Measurements from ENCODE around the gene ST7.

ST7 gene, protein sequence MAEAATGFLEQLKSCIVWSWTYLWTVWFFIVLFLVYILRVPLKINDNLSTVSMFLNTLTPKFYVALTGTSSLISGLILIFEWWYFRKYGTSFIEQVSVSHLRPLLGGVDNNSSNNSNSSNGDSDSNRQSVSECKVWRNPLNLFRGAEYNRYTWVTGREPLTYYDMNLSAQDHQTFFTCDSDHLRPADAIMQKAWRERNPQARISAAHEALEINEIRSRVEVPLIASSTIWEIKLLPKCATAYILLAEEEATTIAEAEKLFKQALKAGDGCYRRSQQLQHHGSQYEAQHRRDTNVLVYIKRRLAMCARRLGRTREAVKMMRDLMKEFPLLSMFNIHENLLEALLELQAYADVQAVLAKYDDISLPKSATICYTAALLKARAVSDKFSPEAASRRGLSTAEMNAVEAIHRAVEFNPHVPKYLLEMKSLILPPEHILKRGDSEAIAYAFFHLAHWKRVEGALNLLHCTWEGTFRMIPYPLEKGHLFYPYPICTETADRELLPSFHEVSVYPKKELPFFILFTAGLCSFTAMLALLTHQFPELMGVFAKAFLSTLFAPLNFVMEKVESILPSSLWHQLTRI

GRCh38 chr7:116953372-116953905 is at the start of gene ST7:
TSS of gene ST7 (plus strand) at chr7:116953501. CDS start at chr7:116953541, 40 bp downstream.
- intact Hi-C loops (cut with DNase I; ENCODE audit: low total_unique reads), result no loop called here
- H3K4me1 ChIP-seq, result peaks cover 0 to 59% (median 20%) of the 10 kb centered on the region in 4 donors
- DNase-seq, result peak; percentile 28 to 79
- no peaks in the 10 kb centered on the region for H3K9me3 ChIP-seq
- H3K27ac ChIP-seq, result peak within 1 kb of the TSS; percentile 100
- peak within 1 kb of the TSS; percentile 88 to 97 for H3K4me3 ChIP-seq
- peak in 1 of 2 experiments; percentile 4 for TF ChIP-seq CTCF (IDR thresholded peaks at IDR 0.05)
- H3K27me3 ChIP-seq, result no peaks in the 10 kb centered on the region
- H3K36me3 ChIP-seq, result no peaks in the 10 kb centered on the region

DNA sequence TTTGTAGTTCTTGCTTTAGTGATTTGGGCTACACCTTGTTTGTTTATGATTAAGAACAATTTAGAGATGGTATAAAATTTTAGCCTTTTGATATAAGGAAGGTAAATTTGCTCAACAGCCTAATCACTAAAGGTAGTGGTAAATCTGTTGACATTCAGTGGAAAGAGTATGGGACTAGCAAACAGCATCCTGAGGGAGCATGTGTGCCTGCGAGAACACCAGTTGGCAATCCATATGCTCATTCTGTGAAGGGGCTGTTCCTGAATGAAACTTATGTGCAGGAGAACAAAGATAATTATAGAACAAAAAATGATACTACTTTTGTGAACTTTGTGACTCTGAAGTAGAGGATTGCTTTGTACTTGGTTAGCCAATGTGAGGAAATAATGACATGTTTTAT is 46.9 kb upstream of the ST7 start:
- H3K27me3 ChIP-seq, result no peaks in the 10 kb centered on the region
- H3K4me1 ChIP-seq, result no peaks in the 10 kb centered on the region
- intact Hi-C loops (cut with DNase I; ENCODE audit: low total_unique reads), result no loop called here
- H3K27ac ChIP-seq, result no peak overlapping the region
- no peak overlapping the region for H3K4me3 ChIP-seq
- peaks cover 28 to 53% (median 43%) of the 10 kb centered on the region in 3 donors for H3K36me3 ChIP-seq
- H3K9me3 ChIP-seq, result no peaks in the 10 kb centered on the region
- no peak for TF ChIP-seq CTCF (IDR thresholded peaks at IDR 0.05)
- no peak for DNase-seq

GRCh38 chr7:116910383-116910782 is 42.9 kb upstream of the ST7 start:
- no peak overlapping the region for H3K4me3 ChIP-seq
- no peak for DNase-seq
- intact Hi-C loops (cut with DNase I; ENCODE audit: low total_unique reads), result no loop called here
- H3K9me3 ChIP-seq, result no peaks in the 10 kb centered on the region
- TF ChIP-seq CTCF (IDR thresholded peaks at IDR 0.05), result no peak
- H3K27me3 ChIP-seq, result no peaks in the 10 kb centered on the region
- no peak overlapping the region for H3K27ac ChIP-seq
- H3K4me1 ChIP-seq, result no peaks in the 10 kb centered on the region
- peaks cover 50 to 77% (median 60%) of the 10 kb centered on the region in 3 donors for H3K36me3 ChIP-seq

GRCh38 chr7:116911801-116912200 is 41.5 kb upstream of the ST7 start:
- DNase-seq, result no peak
- no peak for TF ChIP-seq CTCF (IDR thresholded peaks at IDR 0.05)
- H3K27ac ChIP-seq, result no peak overlapping the region
- H3K9me3 ChIP-seq, result no peaks in the 10 kb centered on the region
- no peaks in the 10 kb centered on the region for H3K4me1 ChIP-seq
- H3K36me3 ChIP-seq, result peaks cover 64 to 78% (median 64%) of the 10 kb centered on the region in 3 donors
- H3K4me3 ChIP-seq, result no peak overlapping the region
- intact Hi-C loops (cut with DNase I; ENCODE audit: low total_unique reads), result no loop called here
- H3K27me3 ChIP-seq, result no peaks in the 10 kb centered on the region

- TF ChIP-seq CTCF (IDR thresholded peaks at IDR 0.05), result no peak
- intact Hi-C loops (cut with DNase I; ENCODE audit: low total_unique reads), result no loop called here
- no peak for DNase-seq
- Histone ChIP-seq H3K4me3 (no peak overlapping the region), H3K9me3 (no peaks in the 10 kb centered on the region), H3K36me3 (peaks cover 64 to 78% (median 68%) of the 10 kb centered on the region in 3 donors), H3K27me3 (no peaks in the 10 kb centered on the region), H3K4me1 (no peaks in the 10 kb centered on the region), H3K27ac (no peak overlapping the region)
These were observed 40.9 kb upstream of the ST7 start for GRCh38 chr7:116912269-116912909.

Data from tibial artery (tissue), 4 donors.